NT2/D1 (cell line): ENCODE results near the gene DZIP1L.

Source experiments
- DNase-seq: peaks from one replicate; pipeline ENCODE4 v3.0.0-alpha.2; 2011; ENCODE audit warnings: low read depth, low spot score
- H3K27me3 ChIP-seq: 2 replicates; pipeline ENCODE4 v1.6.0; 2011; ENCODE audit warnings: mild to moderate bottlenecking; ENCODE audit not compliant: insufficient read length, insufficient read depth
- H3K36me3 ChIP-seq: 2 replicates; pipeline ENCODE4 v1.6.1; 2011; ENCODE audit warnings: mild to moderate bottlenecking, low read length, mixed read lengths; ENCODE audit not compliant: insufficient read depth, insufficient read length
- H3K4me1 ChIP-seq: 2 replicates; pipeline ENCODE4 v1.5.1; 2011; ENCODE audit not compliant: insufficient read depth, insufficient read length
- H3K4me3 ChIP-seq: 2 replicates; pipeline ENCODE4 v1.5.1; 2011; ENCODE audit warnings: low read depth; ENCODE audit not compliant: insufficient read length
- H3K9ac ChIP-seq: 2 replicates; pipeline ENCODE4 v1.6.0; 2011; ENCODE audit warnings: low read depth; ENCODE audit not compliant: insufficient read length
- H3K9me3 ChIP-seq: 2 replicates; pipeline ENCODE4 v1.5.1; 2011; ENCODE audit warnings: mild to moderate bottlenecking, low read length; ENCODE audit not compliant: insufficient read depth
- SUZ12 ChIP-seq: IDR thresholded peaks from 2 replicates; pipeline ENCODE4 v1.6.1; 2011; ENCODE audit not compliant: insufficient read length, insufficient read depth; ENCODE audit errors: extremely low read depth
- YY1 ChIP-seq: IDR thresholded peaks from 2 replicates; pipeline ENCODE4 v1.6.1; 2011; ENCODE audit not compliant: insufficient read length, insufficient read depth
- ZNF274 ChIP-seq: IDR thresholded peaks from 2 replicates; pipeline ENCODE4 v1.6.1; 2011; ENCODE audit warnings: mild to moderate bottlenecking, low read depth, low read length

Gene DZIP1L

DNA sequence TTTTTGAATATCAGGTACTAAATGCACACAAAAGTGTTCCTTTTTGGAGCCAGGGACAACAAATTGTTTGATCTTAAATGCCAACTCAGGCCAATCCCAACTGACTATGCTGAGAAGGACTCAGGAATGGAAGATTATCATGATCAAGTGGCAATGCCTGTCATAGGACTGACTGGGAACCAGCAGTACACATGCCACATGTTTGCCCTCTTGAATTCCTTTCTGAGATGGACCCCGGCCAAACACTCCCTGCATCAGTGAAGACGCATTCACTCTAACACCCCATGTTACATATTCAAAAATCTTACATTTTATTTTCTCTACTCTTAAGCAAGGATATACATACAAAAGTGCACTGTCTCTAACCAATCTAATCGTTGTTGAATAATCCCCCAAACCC lies 69.3 kb downstream of the DZIP1L start:
- no peak overlapping the region for H3K4me3 ChIP-seq
- H3K9me3 ChIP-seq, result no peaks in the 10 kb centered on the region
- H3K36me3 ChIP-seq, result peaks cover 13% of the 10 kb centered on the region
- H3K27me3 ChIP-seq, result no peaks in the 10 kb centered on the region
- TF ChIP-seq YY1 (no peak), SUZ12 (no peak), ZNF274 (no peak)
- H3K9ac ChIP-seq, result no peak overlapping the region
- peaks cover 2% of the 10 kb centered on the region for H3K4me1 ChIP-seq
- DNase-seq, result no peak

DNA sequence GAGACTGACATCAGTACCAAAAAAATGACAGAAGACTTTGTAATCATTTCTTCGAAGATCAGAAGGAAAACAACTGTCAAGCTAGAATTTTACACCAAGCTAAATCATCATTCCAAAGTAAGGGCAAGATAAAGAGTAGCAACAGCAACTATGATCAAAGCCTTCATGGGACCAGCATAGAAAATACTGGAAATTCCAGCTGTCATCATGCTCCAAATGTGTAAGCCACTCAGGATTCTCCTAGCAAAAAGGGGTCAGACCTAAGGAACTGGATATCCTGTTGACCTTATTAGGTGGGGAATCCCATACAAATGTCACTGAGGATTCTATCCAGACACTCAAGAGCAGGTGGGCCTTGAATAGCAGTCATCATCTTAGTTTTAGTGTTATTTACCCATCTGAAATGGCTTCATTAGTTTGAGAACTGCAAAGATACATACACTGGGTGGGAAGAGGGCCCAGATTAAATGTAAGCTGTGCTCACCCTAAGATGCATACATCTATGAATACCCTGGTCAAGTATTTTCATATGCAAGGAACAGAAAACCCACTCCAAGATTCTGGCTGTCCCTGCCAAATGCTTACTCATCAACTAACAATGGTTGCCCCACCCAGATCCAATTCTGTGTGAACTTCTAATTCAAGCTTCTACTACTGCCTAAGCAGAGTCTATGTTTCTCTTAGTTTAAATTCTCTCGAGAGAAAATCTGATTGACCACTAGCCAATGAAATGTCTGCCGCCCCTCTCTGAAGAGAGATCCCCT lies 72.0 kb downstream of the DZIP1L start:
- Histone ChIP-seq H3K27me3 (no peaks in the 10 kb centered on the region), H3K4me3 (no peak overlapping the region), H3K9me3 (no peaks in the 10 kb centered on the region), H3K36me3 (peaks cover 7% of the 10 kb centered on the region), H3K9ac (no peak overlapping the region), H3K4me1 (peaks cover 2% of the 10 kb centered on the region)
- TF ChIP-seq ZNF274, result no peak
- TF ChIP-seq YY1, result no peak
- no peak for TF ChIP-seq SUZ12
- DNase-seq, result no peak

DNA sequence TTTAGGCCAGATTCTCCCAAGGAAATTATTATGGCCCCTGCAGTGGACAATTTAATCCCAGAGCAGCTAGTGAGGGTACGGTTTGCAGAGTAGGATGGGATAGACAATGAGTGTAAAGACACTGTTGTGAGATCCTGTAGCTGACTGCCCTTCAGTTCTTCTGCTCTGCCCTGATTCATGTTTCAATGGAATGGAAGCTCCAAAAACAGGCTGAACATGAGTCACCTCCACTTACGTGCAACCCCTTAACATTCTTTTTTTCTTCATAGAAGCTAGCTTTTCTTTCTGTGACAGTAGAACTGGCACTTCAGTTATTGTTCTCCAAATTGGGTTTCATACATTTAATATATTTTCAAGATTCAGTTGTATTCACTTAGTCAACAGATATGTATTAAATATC lies 73.4 kb downstream of the DZIP1L start:
- Histone ChIP-seq H3K4me1 (peaks cover under 1% of the 10 kb centered on the region), H3K27me3 (no peaks in the 10 kb centered on the region), H3K36me3 (peaks cover 5% of the 10 kb centered on the region), H3K4me3 (no peak overlapping the region), H3K9me3 (no peaks in the 10 kb centered on the region), H3K9ac (no peak overlapping the region)
- no peak for TF ChIP-seq YY1
- TF ChIP-seq SUZ12, result no peak
- TF ChIP-seq ZNF274, result no peak
- DNase-seq, result no peak

DNA sequence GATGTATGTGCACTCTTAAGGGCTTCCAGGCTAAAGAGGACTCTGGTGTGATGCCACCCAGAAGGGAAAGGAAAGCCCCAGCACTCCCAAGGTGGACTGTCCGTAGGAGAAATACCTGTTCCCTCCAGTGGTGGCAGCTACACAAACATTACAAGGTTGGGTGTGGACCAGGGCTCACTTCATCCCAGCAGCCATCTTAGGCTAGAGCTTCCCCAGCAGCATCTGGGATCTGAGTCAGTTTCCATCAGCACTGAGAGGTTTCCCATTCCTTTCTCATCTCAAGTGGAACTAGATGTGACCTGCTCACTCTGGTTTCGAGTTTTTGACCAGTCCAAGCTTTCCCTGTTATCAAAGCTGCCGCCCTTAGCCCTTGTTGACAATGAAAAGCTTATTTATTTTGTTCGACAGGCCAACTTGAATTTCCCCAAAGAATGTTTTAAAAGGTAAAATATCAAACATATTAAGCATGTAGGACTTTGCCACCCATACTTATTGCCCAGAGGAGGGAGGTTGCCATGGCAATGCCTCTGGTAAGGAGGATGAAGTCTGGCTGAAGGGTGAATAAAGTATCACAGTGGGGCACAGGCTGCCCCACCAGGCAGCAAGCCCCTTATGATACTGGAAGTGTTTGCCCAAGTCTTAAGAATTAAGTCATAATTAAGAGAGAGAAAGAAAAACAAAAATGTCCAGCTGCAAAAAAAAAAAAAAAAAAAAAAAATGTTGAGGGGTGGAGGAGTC lies 76.5 kb downstream of the DZIP1L start:
- no peaks in the 10 kb centered on the region for H3K4me1 ChIP-seq
- H3K9ac ChIP-seq, result no peak overlapping the region
- H3K27me3 ChIP-seq, result no peaks in the 10 kb centered on the region
- no peak for DNase-seq
- no peaks in the 10 kb centered on the region for H3K9me3 ChIP-seq
- no peak for TF ChIP-seq ZNF274
- no peak for TF ChIP-seq YY1
- TF ChIP-seq SUZ12, result no peak
- no peak overlapping the region for H3K4me3 ChIP-seq
- H3K36me3 ChIP-seq, result no peaks in the 10 kb centered on the region

DNA sequence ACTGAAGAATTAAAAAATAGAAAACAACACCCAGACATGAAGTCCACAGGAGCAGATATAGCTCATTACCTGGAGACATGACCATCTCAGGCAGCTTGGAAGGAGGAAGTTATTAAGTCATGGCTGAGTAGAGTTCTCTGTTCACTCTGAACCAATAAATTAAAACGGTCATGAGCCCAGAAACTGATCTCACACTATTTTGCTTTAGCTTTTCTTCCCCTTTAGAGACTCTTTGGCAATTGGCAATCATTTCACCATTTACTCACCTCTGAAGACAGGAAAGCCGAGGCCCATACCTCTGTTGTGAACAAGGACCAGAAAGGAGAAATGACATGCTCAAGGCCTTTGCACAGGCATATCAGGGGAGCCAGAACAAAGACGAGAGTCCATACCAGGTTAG lies 78.8 kb downstream of the DZIP1L start:
- no peak for DNase-seq
- Histone ChIP-seq H3K27me3 (no peaks in the 10 kb centered on the region), H3K4me3 (no peak overlapping the region), H3K9ac (no peak overlapping the region), H3K9me3 (no peaks in the 10 kb centered on the region), H3K4me1 (no peaks in the 10 kb centered on the region), H3K36me3 (no peaks in the 10 kb centered on the region)
- TF ChIP-seq YY1 (no peak), SUZ12 (no peak), ZNF274 (no peak)

DNA sequence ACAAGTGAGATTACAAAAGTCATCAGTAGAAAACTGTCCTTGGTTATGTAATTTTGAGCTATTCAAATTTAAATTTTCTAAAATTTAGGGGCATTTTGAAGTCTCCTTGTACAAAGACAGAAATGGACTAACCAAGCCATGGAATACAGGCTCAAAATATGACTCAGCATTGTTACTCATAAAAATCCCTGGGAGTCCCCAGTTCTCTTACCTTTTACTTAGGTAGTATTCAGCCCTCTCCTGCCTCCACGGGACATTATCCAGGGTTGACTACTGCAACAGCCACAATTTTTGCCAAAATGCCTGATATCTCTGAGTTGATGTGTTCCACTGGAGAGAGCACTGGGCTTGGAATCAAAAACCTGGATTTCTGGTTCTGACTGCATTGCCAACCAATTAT lies 80.5 kb downstream of the DZIP1L start:
- no peak overlapping the region for H3K4me3 ChIP-seq
- DNase-seq, result no peak
- no peak overlapping the region for H3K9ac ChIP-seq
- TF ChIP-seq YY1 (no peak), ZNF274 (no peak), SUZ12 (no peak)
- no peaks in the 10 kb centered on the region for H3K27me3 ChIP-seq
- no peaks in the 10 kb centered on the region for H3K9me3 ChIP-seq
- H3K36me3 ChIP-seq, result no peaks in the 10 kb centered on the region
- H3K4me1 ChIP-seq, result no peaks in the 10 kb centered on the region

DNA sequence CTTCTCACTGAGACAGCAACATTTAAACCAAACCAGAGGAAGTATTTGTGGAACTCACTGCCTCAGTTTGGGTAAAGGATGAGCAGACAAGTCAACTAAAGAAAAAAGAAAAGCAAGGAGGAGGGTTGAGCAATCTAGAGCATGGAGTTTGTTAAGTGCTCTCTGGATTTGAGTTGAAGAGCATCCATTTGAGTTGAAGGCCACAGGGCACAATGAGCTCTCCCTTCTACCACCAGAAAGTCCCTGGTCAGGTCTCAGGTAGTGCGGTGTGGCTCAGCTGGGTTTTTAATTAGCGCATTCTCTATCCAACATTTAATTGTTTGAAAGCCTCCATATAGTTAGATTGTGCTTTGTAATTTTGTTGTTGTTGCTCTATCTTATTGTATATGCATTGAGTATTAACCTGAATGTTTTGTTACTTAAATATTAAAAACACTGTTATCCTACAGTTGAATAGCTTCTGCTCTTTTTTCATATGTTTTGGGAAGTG lies 82.2 kb downstream of the DZIP1L start:
- H3K4me3 ChIP-seq, result no peak overlapping the region
- TF ChIP-seq ZNF274, result no peak
- no peak for TF ChIP-seq YY1
- TF ChIP-seq SUZ12, result no peak
- peaks cover 4% of the 10 kb centered on the region for H3K36me3 ChIP-seq
- H3K9me3 ChIP-seq, result no peaks in the 10 kb centered on the region
- H3K4me1 ChIP-seq, result no peaks in the 10 kb centered on the region
- H3K27me3 ChIP-seq, result no peaks in the 10 kb centered on the region
- H3K9ac ChIP-seq, result no peak overlapping the region
- DNase-seq, result no peak
